Measurements from ENCODE around the gene SLC16A4. TPM values are rescaled to one million over a fixed set of nuclear protein-coding genes. Genes with fewer than 3 reads are reported as not detected.
"Not testable (repeated sequence)": the region's sequence is repeated elsewhere in the genome, so short reads cannot be mapped to it uniquely, and the experiment has no call there.

The SLC16A4 gene
- total and polyA plus RNA-seq, 12 donors: 1.3 to 3.5 (median 2.4) TPM

DNA sequence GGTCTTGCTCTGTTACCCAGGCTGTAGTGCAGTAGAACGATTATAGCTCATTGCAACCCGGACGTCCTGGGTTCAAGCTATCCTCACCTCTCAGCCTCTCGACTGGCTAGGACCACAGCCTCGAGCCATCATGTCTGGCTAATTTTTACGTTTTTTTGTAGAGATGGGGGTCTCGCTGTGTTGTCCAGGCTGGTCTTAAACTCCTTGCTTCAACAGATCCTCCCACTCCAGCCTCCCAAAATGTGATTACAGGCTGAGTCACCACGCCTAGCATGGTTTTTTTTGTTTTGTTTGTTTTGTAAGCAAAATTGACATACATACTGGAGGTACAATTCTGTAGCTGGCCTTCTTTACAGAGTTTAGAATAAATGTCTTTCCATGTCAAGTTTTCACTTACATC is 17.7 kb upstream of the SLC16A4 start:
- H3K4me3 ChIP-seq: peak overlapping the region in 8 of 10 donors; percentile 65 to 99 (median 80)
- intact Hi-C loops (cut with DNase I): loop anchor here in 6 of 10 donors (5.0 to 10.0 kb wide), 5 partner anchors 66 to 371 kb away; partner anchors contain the start of genes RBM15 (in 3 of the 6) and KCNC4 (in 1 of the 6)
- no peak for ATAC-seq
- TF ChIP-seq, protein P1, sequence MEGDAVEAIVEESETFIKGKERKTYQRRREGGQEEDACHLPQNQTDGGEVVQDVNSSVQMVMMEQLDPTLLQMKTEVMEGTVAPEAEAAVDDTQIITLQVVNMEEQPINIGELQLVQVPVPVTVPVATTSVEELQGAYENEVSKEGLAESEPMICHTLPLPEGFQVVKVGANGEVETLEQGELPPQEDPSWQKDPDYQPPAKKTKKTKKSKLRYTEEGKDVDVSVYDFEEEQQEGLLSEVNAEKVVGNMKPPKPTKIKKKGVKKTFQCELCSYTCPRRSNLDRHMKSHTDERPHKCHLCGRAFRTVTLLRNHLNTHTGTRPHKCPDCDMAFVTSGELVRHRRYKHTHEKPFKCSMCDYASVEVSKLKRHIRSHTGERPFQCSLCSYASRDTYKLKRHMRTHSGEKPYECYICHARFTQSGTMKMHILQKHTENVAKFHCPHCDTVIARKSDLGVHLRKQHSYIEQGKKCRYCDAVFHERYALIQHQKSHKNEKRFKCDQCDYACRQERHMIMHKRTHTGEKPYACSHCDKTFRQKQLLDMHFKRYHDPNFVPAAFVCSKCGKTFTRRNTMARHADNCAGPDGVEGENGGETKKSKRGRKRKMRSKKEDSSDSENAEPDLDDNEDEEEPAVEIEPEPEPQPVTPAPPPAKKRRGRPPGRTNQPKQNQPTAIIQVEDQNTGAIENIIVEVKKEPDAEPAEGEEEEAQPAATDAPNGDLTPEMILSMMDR (IDR thresholded peaks at IDR 0.05): no peak
- H3K9me3 ChIP-seq: no peaks in the 10 kb centered on the region
- 84 to 85% methylated on average over 8 of the region's 8 CpGs for WGBS, 2 donors
- H3K4me1 ChIP-seq: peaks cover 6 to 38% (median 25%) of the 10 kb centered on the region in 9 donors
- peaks cover 0 to 27% (median 22%) of the 10 kb centered on the region in 9 donors for H3K36me3 ChIP-seq
- no peaks in the 10 kb centered on the region for H3K27me3 ChIP-seq
- DNase-seq: no peak
- H3K27ac ChIP-seq: peak overlapping the region in 7 of 10 donors; percentile 87 to 98 (median 95)

DNA sequence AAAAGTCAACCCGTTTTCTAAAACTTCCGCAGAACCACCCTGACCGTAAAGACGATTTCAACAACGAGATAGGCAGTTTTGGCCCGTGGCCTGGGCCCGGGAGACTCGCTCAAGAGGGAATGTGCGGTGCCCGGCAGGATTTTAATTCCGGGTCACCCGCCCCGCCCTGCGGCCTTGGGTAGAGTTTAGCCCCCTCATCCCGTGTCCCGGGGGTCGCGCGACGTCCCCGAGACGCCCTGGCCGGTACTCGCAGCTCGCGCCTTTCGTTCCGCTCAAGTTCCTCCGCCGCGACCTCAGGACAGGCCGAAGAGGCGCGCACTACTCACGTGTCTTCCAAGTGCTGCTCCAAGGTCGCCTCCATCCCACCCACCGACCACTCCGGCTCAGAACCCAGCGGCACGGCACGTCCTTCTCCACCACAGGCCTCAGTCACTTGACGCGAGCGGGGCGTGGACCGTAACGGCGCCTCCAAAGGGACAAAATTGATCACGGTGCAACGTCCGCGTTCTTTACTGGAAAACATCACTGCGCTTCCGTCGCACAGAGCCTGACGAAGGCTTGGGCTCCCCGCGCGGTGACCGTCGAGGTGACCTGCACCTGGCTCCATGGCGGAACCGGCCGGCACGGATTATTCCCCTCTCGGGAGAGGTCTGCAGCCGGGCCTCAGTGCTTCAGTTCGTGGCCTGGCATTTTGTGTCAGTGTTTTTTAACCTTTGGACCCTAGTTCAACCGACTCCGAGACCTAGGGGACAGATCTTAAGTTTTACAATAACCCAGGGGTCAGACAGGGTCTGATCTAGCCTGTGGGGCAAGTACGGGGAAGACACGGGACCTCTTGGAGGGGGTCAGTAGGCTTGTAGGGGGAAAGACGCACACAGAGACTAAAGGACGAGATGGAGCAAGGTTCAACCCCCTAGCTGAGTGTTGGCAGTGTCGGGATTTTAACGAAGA is 16.7 kb upstream of the SLC16A4 start, which contains the start of gene LAMTOR5:
Gene LAMTOR5 (minus strand): TSS at position 435 of the 951 bp plus-strand sequence. CDS start 74 bp downstream, at position 361.
- peaks cover 0 to 37% (median 31%) of the 10 kb centered on the region in 9 donors for H3K36me3 ChIP-seq
- intact Hi-C loops (cut with DNase I): loop anchor here in 8 of 10 donors (1.0 to 10.0 kb wide), 8 partner anchors 65 to 370 kb away; partner anchors contain the start of genes RBM15 (in 7 of the 8) and KCNC4 (in 2 of the 8)
- DNase-seq: peak; percentile 92 to 97
- peak; percentile 95 to 99 (median 98) for ATAC-seq
- 0 to 1% methylated on average over 76 of the region's 76 CpGs for WGBS, 2 donors
- H3K9me3 ChIP-seq: no peaks in the 10 kb centered on the region
- H3K27ac ChIP-seq: peak within 1 kb of the TSS; percentile 83 to 98 (median 94)
- no peaks in the 10 kb centered on the region for H3K27me3 ChIP-seq
- H3K4me3 ChIP-seq: peak within 1 kb of the TSS; percentile 52 to 99 (median 78)
- TF ChIP-seq, protein P1 (IDR thresholded peaks at IDR 0.05): peak in 5 of 9 donors; percentile 15 to 38 (median 27)
- H3K4me1 ChIP-seq: peaks cover 2 to 35% (median 24%) of the 10 kb centered on the region in 9 donors

DNA sequence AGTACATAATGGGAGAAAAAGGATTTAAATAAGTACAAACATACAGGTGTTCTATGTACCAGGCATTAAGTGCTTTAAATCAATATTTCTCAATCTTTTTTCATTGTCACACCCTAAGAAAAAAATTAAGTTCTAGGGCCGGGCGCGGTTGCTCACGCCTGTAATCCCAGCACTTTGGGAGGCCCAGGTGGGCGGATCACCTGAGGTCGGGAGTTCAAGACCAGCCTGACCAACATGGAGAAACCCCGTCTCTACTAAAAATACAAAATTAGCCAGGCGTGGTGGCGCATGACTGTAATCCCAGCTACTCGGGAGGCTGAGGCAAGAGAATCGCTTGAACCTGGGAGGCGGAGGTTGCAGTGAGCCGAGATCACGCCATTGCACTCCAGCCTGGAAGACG is 15.6 kb upstream of the SLC16A4 start:
- H3K9me3 ChIP-seq, DNase-seq, ATAC-seq, H3K27me3 ChIP-seq: not testable (repeated sequence)
- Histone ChIP-seq H3K4me1 (peaks cover 0 to 33% (median 24%) of the 10 kb centered on the region in 9 donors), H3K36me3 (peaks cover 0 to 48% (median 41%) of the 10 kb centered on the region in 9 donors), H3K27ac (peak overlapping the region in 7 of 10 donors; percentile 87 to 98 (median 95)), H3K4me3 (peak overlapping the region; percentile 52 to 99 (median 78))
- intact Hi-C loops (cut with DNase I): loop anchor here in 8 of 10 donors (2.0 to 10.0 kb wide), 7 partner anchors 64 to 369 kb away; partner anchors contain the start of genes RBM15 (in 6 of the 8) and KCNC4 (in 2 of the 8)
- 80 to 81% methylated on average over 15 of the region's 15 CpGs for WGBS, 2 donors

DNA sequence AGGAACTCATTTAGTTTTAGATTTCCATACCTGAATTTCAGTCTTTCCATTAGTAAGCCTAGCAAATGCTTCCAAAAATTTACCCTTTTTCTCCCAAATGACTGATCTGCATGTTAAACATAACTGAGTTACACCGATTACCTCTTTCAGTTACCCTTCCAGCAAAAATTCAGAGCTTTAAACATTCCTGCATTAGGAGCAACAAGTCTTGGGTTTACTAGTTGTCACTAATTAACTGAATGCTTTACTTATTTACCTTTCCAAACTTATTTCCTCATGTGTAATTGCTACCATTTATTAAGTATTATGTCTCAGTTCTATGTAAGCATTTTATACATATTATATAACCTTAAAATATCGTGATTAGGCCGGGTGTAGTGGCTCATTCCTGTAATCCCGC is 13.6 kb upstream of the SLC16A4 start:
- intact Hi-C loops (cut with DNase I): loop anchor here in 1 of 10 donors (10.0 kb wide), 1 partner anchor 70 kb away; the partner anchor contains the start of gene RBM15
- no peak overlapping the region for H3K4me3 ChIP-seq
- H3K27ac ChIP-seq: no peak overlapping the region
- TF ChIP-seq, protein P1 (IDR thresholded peaks at IDR 0.05): no peak
- 89 to 92% methylated on average over 4 of the region's 4 CpGs for WGBS, 2 donors
- H3K27me3 ChIP-seq: no peaks in the 10 kb centered on the region
- H3K9me3 ChIP-seq: no peaks in the 10 kb centered on the region
- ATAC-seq (no peak), DNase-seq (no peak)
- peaks cover 0 to 33% (median 24%) of the 10 kb centered on the region in 9 donors for H3K4me1 ChIP-seq
- peaks cover 0 to 68% (median 58%) of the 10 kb centered on the region in 9 donors for H3K36me3 ChIP-seq
